Posterior vena cava (tissue), 2 donors: ENCODE results near the gene DNAJC11. TPM values are rescaled to one million over a fixed set of nuclear protein-coding genes. Genes with fewer than 3 reads are reported as not detected.

ENCODE experiments used
- DNase-seq: peaks from one replicate; pipeline ENCODE4 v3.0.0-alpha.2; 2020; ENCODE audit warnings: low spot score
- intact Hi-C, 2 donors: fragments of 100-400 bp; cut with DNase I; formaldehyde crosslinking; loops; one replicate each; pipeline versions ENCODE4 v1.14.1 to v1.14.2; 2022 to 2023
- total RNA-seq, 2 donors: library from RNA; stranded (reverse); fragmentation: NEBNext Ultra II Directional; extraction: Animal tissue kit (Norgen Biotek cat#: 25700); gene quantifications; one replicate each; pipeline ENCODE4 v1.2.1, GENCODE V29; 2021
- donor health status: DM: yes; HTN: yes; CAD: no.
- donor health status: DM: yes; HTN: yes; CAD: no.

Gene DNAJC11
- total RNA-seq, 2 donors from 2014 or later = 24.6 TPM

GRCh38 chr1:6593810-6594209 lies 107.8 kb downstream of the DNAJC11 start:
- intact Hi-C loops = loop anchor here in 1 of 2 donors (2.0 kb wide), 1 partner anchor 43 kb away; no protein-coding TSS in a partner anchor
- DNase-seq = no peak

- DNase-seq = no peak
- intact Hi-C loops = no loop called here
These were observed 108.6 kb downstream of the DNAJC11 start for GRCh38 chr1:6592865-6593593.

GRCh38 chr1:6592441-6592840 lies 109.2 kb downstream of the DNAJC11 start:
- intact Hi-C loops = no loop called here
- DNase-seq = no peak

- DNase-seq = no peak
These were observed 110.0 kb downstream of the DNAJC11 start for GRCh38 chr1:6591644-6592043.

GRCh38 chr1:6591222-6591621 lies 110.4 kb downstream of the DNAJC11 start:
- intact Hi-C loops = no loop called here
- no peak for DNase-seq

More at GRCh38 chr1:6591644-6592043, 110.0 kb downstream of the DNAJC11 start:
- intact Hi-C loops = no loop called here

GRCh38 chr1:6590046-6590445 lies 111.6 kb downstream of the DNAJC11 start:
- no peak for DNase-seq
- intact Hi-C loops = no loop called here

GRCh38 chr1:6588893-6589520 lies 112.6 kb downstream of the DNAJC11 start:
- intact Hi-C loops = no loop called here
- DNase-seq = no peak

- no peak for DNase-seq
- intact Hi-C loops = no loop called here
These were observed 113.3 kb downstream of the DNAJC11 start for GRCh38 chr1:6588128-6588892.

- DNase-seq = no peak
- intact Hi-C loops = no loop called here
These were observed 114.2 kb downstream of the DNAJC11 start for GRCh38 chr1:6587261-6588005.

GRCh38 chr1:6586404-6586816 lies 115.2 kb downstream of the DNAJC11 start:
- intact Hi-C loops = no loop called here
- no peak for DNase-seq

GRCh38 chr1:6585841-6586240 lies 115.8 kb downstream of the DNAJC11 start:
- no peak for DNase-seq
- intact Hi-C loops = no loop called here

GRCh38 chr1:6585081-6585722 lies 116.4 kb downstream of the DNAJC11 start:
- intact Hi-C loops = no loop called here
- no peak for DNase-seq

Other genes with a start within 250 kb of the DNAJC11 start
- 1 to 10 TPM; 7.0 to 9.2 TPM for gene TNFRSF25, start 235.6 kb downstream of the DNAJC11 start, total RNA-seq
- gene PLEKHG5, start 210.1 kb downstream of the DNAJC11 start, total RNA-seq = 10 to 100 TPM in 1 of 2 donors, 1 to 10 TPM in 1; 8.9 to 13.0 TPM
- 10 to 100 TPM; 21.2 to 23.9 TPM for gene NOL9, start 147.3 kb downstream of the DNAJC11 start, total RNA-seq
- not detected for gene TAS1R1, start 146.5 kb downstream of the DNAJC11 start, total RNA-seq
- 10 to 100 TPM; 18.6 to 19.5 TPM for gene ZBTB48, start 121.8 kb downstream of the DNAJC11 start, total RNA-seq
- 10 to 100 TPM; 25.5 to 31.7 TPM for gene KLHL21, start 98.9 kb downstream of the DNAJC11 start, total RNA-seq
- gene PHF13, start 88.1 kb downstream of the DNAJC11 start, total RNA-seq = 10 to 100 TPM; 11.6 to 13.8 TPM
- 10 to 100 TPM in 1 of 2 donors, 1 to 10 TPM in 1; 9.9 to 10.5 TPM for gene THAP3, start 76.9 kb downstream of the DNAJC11 start, total RNA-seq
- gene CAMTA1, start 83.6 kb upstream of the DNAJC11 start, total RNA-seq = 10 to 100 TPM; 65.1 to 76.4 TPM